ENCODE measurements around the gene FCHSD2. TPM values are rescaled to one million over a fixed set of nuclear protein-coding genes. Genes with fewer than 3 reads are reported as not detected.

The FCHSD2 gene
- total and polyA plus RNA-seq, 2 of the 13 experiments (the other 11 are each of a cell fraction or from before 2014, with no cell fraction given), result 20.5 to 24.8 TPM

- TF ChIP-seq DNMT3B (CRISPR knock-in tag; conservative IDR thresholded peaks at IDR 0.05) (no peak), SRSF9 (IDR thresholded peaks at IDR 0.05; ENCODE audit: borderline replicate concordance, insufficient read depth, low read depth, low read length, poor library complexity, severe bottlenecking) (no peak), POLR2G (IDR thresholded peaks at IDR 0.05; ENCODE audit: low read depth, low read length) (peak; percentile 57), HMG20A (CRISPR knock-in tag; IDR thresholded peaks at IDR 0.05; ENCODE audit: borderline replicate concordance) (no peak; the same call in 1 of the 2 replicates), MEIS2 (CRISPR knock-in tag; IDR thresholded peaks at IDR 0.05) (0 out of 2 replicates have a peak, but pooled peaks have one; percentile 28), HNF4G (IDR thresholded peaks at IDR 0.05; ENCODE audit: borderline replicate concordance, low read depth, low read length) (no peak), HNF4G (CRISPR knock-in tag; IDR thresholded peaks at IDR 0.05; ENCODE audit: borderline replicate concordance, low read depth) (no peak), ZZZ3 (CRISPR knock-in tag; IDR thresholded peaks at IDR 0.05; ENCODE audit: borderline replicate concordance) (no peak), RFXAP (CRISPR knock-in tag; IDR thresholded peaks at IDR 0.05; ENCODE audit: borderline replicate concordance) (peak; percentile 47; the same call in 1 of the 2 replicates), MED8 (CRISPR knock-in tag; IDR thresholded peaks at IDR 0.05; ENCODE audit: insufficient replicate concordance) (no peak), ZNF557 (CRISPR knock-in tag; IDR thresholded peaks at IDR 0.05) (no peak), IKZF5 (CRISPR knock-in tag; IDR thresholded peaks at IDR 0.05) (no peak), ZNF800 (CRISPR knock-in tag; IDR thresholded peaks at IDR 0.05) (no peak), RCOR2 (CRISPR knock-in tag; IDR thresholded peaks at IDR 0.05) (no peak), CEBPB (IDR thresholded peaks at IDR 0.05; ENCODE audit: borderline replicate concordance, low read depth, low read length) (no peak), ZNF672 (CRISPR knock-in tag; IDR thresholded peaks at IDR 0.05) (no peak), ZNF432 (CRISPR knock-in tag; IDR thresholded peaks at IDR 0.05; ENCODE audit: borderline replicate concordance) (no peak), NRL (CRISPR knock-in tag; IDR thresholded peaks at IDR 0.05; ENCODE audit: borderline replicate concordance) (no peak), KDM4B (CRISPR knock-in tag; IDR thresholded peaks at IDR 0.05) (no peak), ZNF367 (CRISPR knock-in tag; IDR thresholded peaks at IDR 0.05; ENCODE audit: borderline replicate concordance) (no peak), RBM39 (IDR thresholded peaks at IDR 0.05; ENCODE audit: low read depth, low read length, poor library complexity, severe bottlenecking) (no peak), HIVEP1 (CRISPR knock-in tag; IDR thresholded peaks at IDR 0.05) (no peak), ZNF572 (CRISPR knock-in tag; IDR thresholded peaks at IDR 0.05) (no peak), NFE2L2 (IDR thresholded peaks at IDR 0.05; ENCODE audit: low read length) (no peak), ZFX (CRISPR knock-in tag; IDR thresholded peaks at IDR 0.05; ENCODE audit: low read depth) (peak; percentile 78), ZNF614 (CRISPR knock-in tag; IDR thresholded peaks at IDR 0.05; ENCODE audit: borderline replicate concordance) (no peak)
Observed at GRCh38 chr11:73177380-73177777, 35.3 kb upstream of the FCHSD2 start (continued).
